ENCODE measurements around the gene MME.

GRCh38 chr3:155097009-155097349, 16.9 kb downstream of the MME start:
- TF ChIP-seq POLR2AphosphoS5 (IDR thresholded peaks at IDR 0.05) (no peak), CTCF (IDR thresholded peaks at IDR 0.05) (no peak), EP300 (IDR thresholded peaks at IDR 0.05) (no peak)
